G401.6 (cell line): Measurements from ENCODE around the gene BABAM2.

Experiments used
- FAIRE-seq: peaks from 2 replicates; lab custom pipeline; 2012; peaks lifted over from hg19 to GRCh38; lab: Jason Lieb, UNC

BABAM2 gene

GRCh38 chr2:28133778-28134177 lies 243.2 kb downstream of the BABAM2 start:
- no peak for FAIRE-seq

- no peak for FAIRE-seq
These were observed 243.8 kb downstream of the BABAM2 start for GRCh38 chr2:28134262-28134812.

GRCh38 chr2:28134857-28135256 lies 244.3 kb downstream of the BABAM2 start:
- FAIRE-seq: no peak

- no peak for FAIRE-seq
These were observed 244.8 kb downstream of the BABAM2 start for GRCh38 chr2:28135324-28135723.

GRCh38 chr2:28135799-28136198 lies 245.3 kb downstream of the BABAM2 start:
- FAIRE-seq: no peak

- FAIRE-seq: no peak
These were observed 246.0 kb downstream of the BABAM2 start for GRCh38 chr2:28136556-28136955.

GRCh38 chr2:28137221-28137620 lies 246.7 kb downstream of the BABAM2 start:
- no peak for FAIRE-seq

- no peak for FAIRE-seq
These were observed 251.9 kb downstream of the BABAM2 start for GRCh38 chr2:28142386-28142785.

- no peak for FAIRE-seq
These were observed 257.5 kb downstream of the BABAM2 start for GRCh38 chr2:28148000-28148399.

- no peak for FAIRE-seq
These were observed 258.0 kb downstream of the BABAM2 start for GRCh38 chr2:28148566-28148965.

- no peak for FAIRE-seq
These were observed 259.8 kb downstream of the BABAM2 start for GRCh38 chr2:28150236-28150915.

GRCh38 chr2:28150994-28151393 lies 260.5 kb downstream of the BABAM2 start:
- FAIRE-seq: no peak

- FAIRE-seq: no peak
These were observed 262.2 kb downstream of the BABAM2 start for GRCh38 chr2:28152585-28153280.

- FAIRE-seq: no peak
These were observed 263.3 kb downstream of the BABAM2 start for GRCh38 chr2:28153851-28154250.

GRCh38 chr2:28155086-28155485 lies 264.6 kb downstream of the BABAM2 start:
- FAIRE-seq: no peak

GRCh38 chr2:28155627-28156026 lies 265.1 kb downstream of the BABAM2 start:
- FAIRE-seq: peak; percentile 82

GRCh38 chr2:28158791-28159190 lies 268.3 kb downstream of the BABAM2 start:
- FAIRE-seq: no peak

GRCh38 chr2:28160986-28161425 lies 270.5 kb downstream of the BABAM2 start:
- FAIRE-seq: no peak

- no peak for FAIRE-seq
These were observed 270.9 kb downstream of the BABAM2 start for GRCh38 chr2:28161466-28161865.

GRCh38 chr2:28162564-28162963 lies 272.0 kb downstream of the BABAM2 start:
- no peak for FAIRE-seq

- FAIRE-seq: no peak
These were observed 272.5 kb downstream of the BABAM2 start for GRCh38 chr2:28163028-28163427.

GRCh38 chr2:28163627-28164279 lies 273.2 kb downstream of the BABAM2 start:
- no peak for FAIRE-seq

GRCh38 chr2:28164280-28164801 lies 273.8 kb downstream of the BABAM2 start:
- no peak for FAIRE-seq
